Panc1 (cell line): ENCODE data around the gene TMEM30B. TPM values are rescaled to one million over a fixed set of nuclear protein-coding genes. Genes with fewer than 3 reads are reported as not detected.
"Not testable (repeated sequence)": the region's sequence is repeated elsewhere in the genome, so short reads cannot be mapped to it uniquely, and the experiment has no call there.

ENCODE experiments used
- ATAC-seq: fragments of 200-7000 bp; cut with Tn5 transposase; 2 replicates; pipeline ENCODE4 v1.9.1; 2020; ENCODE audit warnings: mild to moderate bottlenecking, moderate library complexity
- BruUV-seq: library from RNA; stranded (reverse); fragments of 400-500 nt; replicated peaks from 2 replicates; lab custom pipeline; 2021; lab: Mats Ljungman, UMichigan
- CTCF ChIA-PET: fragments of 300-600 bp; sonication (Branson Sonifier 250); formaldehyde crosslinking; loops from one replicate; lab custom pipeline; 2022; ENCODE audit warnings: antibody characterized with exemption; lab: Charles Lee
- POLR2A ChIA-PET: fragments of 300-600 bp; sonication (Branson Sonifier 250); formaldehyde crosslinking; loops from one replicate; lab custom pipeline; 2022; ENCODE audit warnings: antibody characterized with exemption; lab: Charles Lee
- DNase-seq: peaks from one replicate; pipeline ENCODE4 v3.0.0-alpha.2; 2010; ENCODE audit warnings: low read depth, low spot score
- H3K27ac ChIP-seq: 2 replicates; pipeline ENCODE4 v1.5.1; 2011; ENCODE audit warnings: mild to moderate bottlenecking, low read length, inconsistent platforms
- H3K27me3 ChIP-seq: fragments of 200-500 bp; sonication (Bioruptor generic); 2 replicates; pipeline ENCODE4 v1.6.0; 2014; ENCODE audit warnings: low read length, inconsistent platforms; ENCODE audit not compliant: control insufficient read depth, insufficient read depth
- H3K36me3 ChIP-seq: fragments of 200-500 bp; sonication (Bioruptor generic); 2 replicates; pipeline ENCODE4 v1.5.1; 2014; ENCODE audit warnings: inconsistent platforms, mild to moderate bottlenecking, low read length, moderate library complexity; ENCODE audit not compliant: control insufficient read depth, insufficient read depth
- H3K4me1 ChIP-seq: 2 replicates; pipeline ENCODE4 v1.5.1; 2011; ENCODE audit warnings: inconsistent platforms, mild to moderate bottlenecking, low read length, moderate library complexity; ENCODE audit not compliant: control insufficient read depth, insufficient read depth
- H3K4me3 ChIP-seq, 2 experiments: 2 replicates each; pipeline ENCODE4 v1.5.1; 2011 to 2012; ENCODE audit warnings: low read depth in 2 of 2, low read length in 2 of 2, mild to moderate bottlenecking in 2 of 2, inconsistent platforms in 1 of 2, moderate library complexity in 1 of 2
- H3K9me3 ChIP-seq: fragments of 200-500 bp; sonication (Bioruptor generic); 2 replicates; pipeline ENCODE4 v1.5.1; 2014; ENCODE audit warnings: low read depth, mild to moderate bottlenecking, inconsistent platforms, low read length, moderate library complexity; ENCODE audit not compliant: control insufficient read depth, insufficient read depth
- POLR2AphosphoS5 ChIP-seq: IDR thresholded peaks from 2 replicates; pipeline ENCODE4 v1.6.1; 2012; ENCODE audit warnings: mild to moderate bottlenecking, low read depth, low read length, moderate library complexity
- SIN3A ChIP-seq: IDR thresholded peaks from 2 replicates; pipeline ENCODE4 v1.6.1; 2012; ENCODE audit warnings: low read depth, mild to moderate bottlenecking, low read length, moderate library complexity, borderline replicate concordance; ENCODE audit not compliant: insufficient read depth
- TCF7L2 ChIP-seq: IDR thresholded peaks from 2 replicates; pipeline ENCODE4 v1.6.1; 2011; ENCODE audit warnings: mild to moderate bottlenecking, low read depth, low read length, inconsistent platforms
- in situ Hi-C: cut with HindIII; loops from 2 replicates; pipeline ENCODE4 v1.10.0; 2016; ENCODE audit warnings: low sequenced_read_pairs, low pct_unique_long_range_greater_than_20kb
- intact Hi-C: fragments of 100-400 bp; cut with micrococcal nuclease; formaldehyde crosslinking; loops from one replicate; pipeline ENCODE4 v1.10.0; 2022; ENCODE audit not compliant: unreplicated experiment
- total RNA-seq: library from RNA; stranded (reverse); gene quantifications from one replicate; pipeline ENCODE4 v1.2.1, GENCODE V29; 2021; ENCODE audit not compliant: unreplicated experiment
- TF ChIP-seq, protein P1 (sequence below): fragments of 450-650 bp; IDR thresholded peaks from 2 replicates; pipeline ENCODE4 v1.5.1; 2017; ENCODE audit warnings: mild to moderate bottlenecking
- TF ChIP-seq, protein P2 (sequence below), 2 experiments: IDR thresholded peaks; 2 replicates each; pipeline ENCODE4 v1.6.1; 2011 to 2012; ENCODE audit warnings: low read depth in 2 of 2, control low read depth in 1 of 2, low read length in 1 of 2, mild to moderate bottlenecking in 1 of 2, moderate library complexity in 1 of 2; ENCODE audit not compliant: insufficient read depth in 1 of 2

The TMEM30B gene
- total RNA-seq, 1 experiment from 2014 or later = 0.10 TPM

DNA sequence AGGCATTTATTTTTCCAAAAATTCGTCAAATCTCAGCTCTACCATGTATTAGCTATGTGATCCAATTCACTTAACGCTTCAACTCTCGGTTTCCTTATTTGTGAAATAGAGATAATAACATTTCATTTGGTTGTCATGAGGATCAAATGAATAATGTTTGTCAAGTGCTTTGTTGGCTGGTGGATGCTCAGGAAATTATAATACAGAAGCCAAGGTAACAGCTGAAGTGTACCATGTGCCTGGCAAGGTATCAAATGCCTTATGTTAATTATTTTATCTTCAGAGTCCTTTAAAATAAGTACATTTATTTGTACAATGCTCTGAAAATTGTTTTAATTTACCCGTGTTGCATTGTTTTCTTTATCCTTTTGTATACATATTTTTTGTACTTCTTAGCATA, 34.2 kb upstream of the TMEM30B start:
- ChIA-PET CTCF (no interaction called here), POLR2A (no interaction called here)
- intact Hi-C loops (no loop called here), in situ Hi-C loops (no loop called here)
- Histone ChIP-seq H3K36me3 (no peaks in the 10 kb centered on the region), H3K27me3 (no peaks in the 10 kb centered on the region), H3K4me1 (no peaks in the 10 kb centered on the region), H3K27ac (no peak overlapping the region), H3K4me3 (no peak overlapping the region), H3K9me3 (no peaks in the 10 kb centered on the region)
- DNase-seq (no peak), ATAC-seq (no peak)
- TF ChIP-seq SIN3A = no peak
- TF ChIP-seq, protein P1, sequence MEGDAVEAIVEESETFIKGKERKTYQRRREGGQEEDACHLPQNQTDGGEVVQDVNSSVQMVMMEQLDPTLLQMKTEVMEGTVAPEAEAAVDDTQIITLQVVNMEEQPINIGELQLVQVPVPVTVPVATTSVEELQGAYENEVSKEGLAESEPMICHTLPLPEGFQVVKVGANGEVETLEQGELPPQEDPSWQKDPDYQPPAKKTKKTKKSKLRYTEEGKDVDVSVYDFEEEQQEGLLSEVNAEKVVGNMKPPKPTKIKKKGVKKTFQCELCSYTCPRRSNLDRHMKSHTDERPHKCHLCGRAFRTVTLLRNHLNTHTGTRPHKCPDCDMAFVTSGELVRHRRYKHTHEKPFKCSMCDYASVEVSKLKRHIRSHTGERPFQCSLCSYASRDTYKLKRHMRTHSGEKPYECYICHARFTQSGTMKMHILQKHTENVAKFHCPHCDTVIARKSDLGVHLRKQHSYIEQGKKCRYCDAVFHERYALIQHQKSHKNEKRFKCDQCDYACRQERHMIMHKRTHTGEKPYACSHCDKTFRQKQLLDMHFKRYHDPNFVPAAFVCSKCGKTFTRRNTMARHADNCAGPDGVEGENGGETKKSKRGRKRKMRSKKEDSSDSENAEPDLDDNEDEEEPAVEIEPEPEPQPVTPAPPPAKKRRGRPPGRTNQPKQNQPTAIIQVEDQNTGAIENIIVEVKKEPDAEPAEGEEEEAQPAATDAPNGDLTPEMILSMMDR = no peak
- TF ChIP-seq, protein P2, sequence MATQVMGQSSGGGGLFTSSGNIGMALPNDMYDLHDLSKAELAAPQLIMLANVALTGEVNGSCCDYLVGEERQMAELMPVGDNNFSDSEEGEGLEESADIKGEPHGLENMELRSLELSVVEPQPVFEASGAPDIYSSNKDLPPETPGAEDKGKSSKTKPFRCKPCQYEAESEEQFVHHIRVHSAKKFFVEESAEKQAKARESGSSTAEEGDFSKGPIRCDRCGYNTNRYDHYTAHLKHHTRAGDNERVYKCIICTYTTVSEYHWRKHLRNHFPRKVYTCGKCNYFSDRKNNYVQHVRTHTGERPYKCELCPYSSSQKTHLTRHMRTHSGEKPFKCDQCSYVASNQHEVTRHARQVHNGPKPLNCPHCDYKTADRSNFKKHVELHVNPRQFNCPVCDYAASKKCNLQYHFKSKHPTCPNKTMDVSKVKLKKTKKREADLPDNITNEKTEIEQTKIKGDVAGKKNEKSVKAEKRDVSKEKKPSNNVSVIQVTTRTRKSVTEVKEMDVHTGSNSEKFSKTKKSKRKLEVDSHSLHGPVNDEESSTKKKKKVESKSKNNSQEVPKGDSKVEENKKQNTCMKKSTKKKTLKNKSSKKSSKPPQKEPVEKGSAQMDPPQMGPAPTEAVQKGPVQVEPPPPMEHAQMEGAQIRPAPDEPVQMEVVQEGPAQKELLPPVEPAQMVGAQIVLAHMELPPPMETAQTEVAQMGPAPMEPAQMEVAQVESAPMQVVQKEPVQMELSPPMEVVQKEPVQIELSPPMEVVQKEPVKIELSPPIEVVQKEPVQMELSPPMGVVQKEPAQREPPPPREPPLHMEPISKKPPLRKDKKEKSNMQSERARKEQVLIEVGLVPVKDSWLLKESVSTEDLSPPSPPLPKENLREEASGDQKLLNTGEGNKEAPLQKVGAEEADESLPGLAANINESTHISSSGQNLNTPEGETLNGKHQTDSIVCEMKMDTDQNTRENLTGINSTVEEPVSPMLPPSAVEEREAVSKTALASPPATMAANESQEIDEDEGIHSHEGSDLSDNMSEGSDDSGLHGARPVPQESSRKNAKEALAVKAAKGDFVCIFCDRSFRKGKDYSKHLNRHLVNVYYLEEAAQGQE (IDR thresholded peaks at IDR 0.05; ENCODE audit: insufficient read depth in 1 of 2, low read depth in 2 of 2, low read length in 1 of 2) = no peak
- TF ChIP-seq POLR2AphosphoS5 = no peak
- no peak for TF ChIP-seq TCF7L2
- no TSS peak for BruUV-seq

DNA sequence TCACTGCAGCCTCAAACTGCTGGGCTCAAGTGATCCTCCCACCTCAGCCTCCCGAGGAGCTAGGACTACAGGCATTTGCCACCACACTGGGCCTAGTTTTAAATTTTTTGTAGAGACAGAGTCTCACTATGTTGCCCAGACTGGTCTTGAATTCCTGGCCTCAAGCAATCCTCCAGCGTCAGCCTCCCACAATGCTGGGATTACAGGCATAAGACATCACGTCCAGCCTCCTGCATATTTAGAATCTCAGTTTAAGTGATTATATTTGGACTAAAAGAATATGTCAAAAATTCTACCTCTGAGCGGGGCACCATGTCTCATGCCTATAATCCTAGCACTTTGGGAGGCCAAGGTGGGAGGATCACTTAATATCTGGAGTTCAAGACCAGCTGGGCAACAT, 27.6 kb upstream of the TMEM30B start:
- ATAC-seq, H3K27ac ChIP-seq, H3K9me3 ChIP-seq, POLR2A ChIA-PET, BruUV-seq, H3K4me1 ChIP-seq, DNase-seq, H3K27me3 ChIP-seq, CTCF ChIA-PET, H3K36me3 ChIP-seq, intact Hi-C loops, in situ Hi-C loops, H3K4me3 ChIP-seq: not testable (repeated sequence)

DNA sequence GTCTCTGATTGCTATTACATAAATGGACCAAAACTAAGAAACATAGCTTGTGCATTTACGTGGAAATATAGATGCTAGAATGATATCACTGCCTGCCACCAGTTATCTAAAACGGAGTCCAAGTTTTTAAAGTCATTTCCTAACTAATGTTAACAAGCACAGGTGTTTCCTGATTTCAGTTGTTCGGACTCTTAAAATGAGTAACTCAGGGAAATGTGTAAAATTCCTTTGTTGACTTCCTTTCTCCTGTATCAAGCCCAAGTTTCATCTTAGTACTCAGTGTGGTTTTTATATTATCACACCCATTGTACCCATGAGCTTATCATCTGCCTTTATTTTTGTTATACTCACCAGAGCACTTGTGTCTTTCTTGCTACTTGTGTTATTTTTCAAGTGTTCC, 27.1 kb upstream of the TMEM30B start:
- POLR2A ChIA-PET = no interaction called here
- CTCF ChIA-PET = no interaction called here

More for the DNA sequence above, 27.1 kb upstream of the TMEM30B start:
- intact Hi-C loops (no loop called here), in situ Hi-C loops (no loop called here)
- BruUV-seq = no TSS peak
- no peaks in the 10 kb centered on the region for H3K27me3 ChIP-seq
- no peaks in the 10 kb centered on the region for H3K4me1 ChIP-seq
- TF ChIP-seq, protein P1 = no peak
- TF ChIP-seq, protein P2 (IDR thresholded peaks at IDR 0.05; ENCODE audit: insufficient read depth in 1 of 2, low read depth in 2 of 2, low read length in 1 of 2) = no peak
- TF ChIP-seq POLR2AphosphoS5 (no peak), TCF7L2 (no peak), SIN3A (no peak)
- H3K27ac ChIP-seq = no peak overlapping the region
- no peak for DNase-seq
- H3K36me3 ChIP-seq = no peaks in the 10 kb centered on the region
- no peak overlapping the region for H3K4me3 ChIP-seq
- no peak for ATAC-seq
- H3K9me3 ChIP-seq = no peaks in the 10 kb centered on the region
